Activated CD8-positive, alpha-beta memory T cell treated with anti-CD3 and anti-CD28 coated beads, Interleukin-2, amount 50 U/mL, for 48 hours (primary cell): ENCODE results near the gene TMEM247.
"Not testable (repeated sequence)": the region's sequence is repeated elsewhere in the genome, so short reads cannot be mapped to it uniquely, and the experiment has no call there.

ENCODE experiments used
- DNase-seq: peaks from one replicate; pipeline ENCODE4 v3.0.0-alpha.2; 2020

The TMEM247 gene

GRCh38 chr2:46518861-46519260 lies 39.5 kb downstream of the TMEM247 start:
- DNase-seq: no peak

- no peak for DNase-seq
Observed at GRCh38 chr2:46519265-46519664, 39.9 kb downstream of the TMEM247 start.

- DNase-seq: no peak
Observed at GRCh38 chr2:46520130-46520711, 40.9 kb downstream of the TMEM247 start.

GRCh38 chr2:46521215-46521683 lies 41.9 kb downstream of the TMEM247 start:
- DNase-seq: no peak

GRCh38 chr2:46522385-46522784 lies 43.0 kb downstream of the TMEM247 start:
- not testable (repeated sequence) for DNase-seq

GRCh38 chr2:46525522-46526155 lies 46.3 kb downstream of the TMEM247 start:
- DNase-seq: no peak

GRCh38 chr2:46528880-46529279 lies 49.5 kb downstream of the TMEM247 start:
- DNase-seq: no peak

GRCh38 chr2:46530639-46531038 lies 51.3 kb downstream of the TMEM247 start:
- DNase-seq: no peak

GRCh38 chr2:46531863-46532262 lies 52.5 kb downstream of the TMEM247 start:
- DNase-seq: no peak
